HepG2 (cell line): ENCODE results near the gene CAMK2G. TPM values are rescaled to one million over a fixed set of nuclear protein-coding genes. Genes with fewer than 3 reads are reported as not detected.

Source experiments
- CCDC6 ChIP-seq: sonication (generic); formaldehyde crosslinking; IDR thresholded peaks from 2 replicates; pipeline ENCODE4 v1.8.1; 2022; ENCODE audit warnings: mild to moderate bottlenecking, missing genetic modification reagents, moderate library complexity
- ELF4 ChIP-seq: sonication (generic); formaldehyde crosslinking; IDR thresholded peaks from 2 replicates; pipeline ENCODE4 v1.5.0; 2020; ENCODE audit warnings: missing genetic modification reagents, mild to moderate bottlenecking, moderate library complexity, borderline replicate concordance
- ISL2 ChIP-seq: sonication (generic); formaldehyde crosslinking; IDR thresholded peaks from 2 replicates; pipeline ENCODE4 v1.5.0; 2020; ENCODE audit warnings: missing genetic modification reagents
- NR3C1 ChIP-seq: sonication (generic); formaldehyde crosslinking; IDR thresholded peaks from 2 replicates; pipeline ENCODE4 v1.4.0; 2020; ENCODE audit warnings: missing genetic modification reagents
- SIN3A ChIP-seq: IDR thresholded peaks from 2 replicates; pipeline ENCODE4 v1.6.1; 2011; ENCODE audit warnings: low read depth, mild to moderate bottlenecking, control low read depth, low read length, borderline replicate concordance
- TAF1 ChIP-seq: sonication (generic); formaldehyde crosslinking; IDR thresholded peaks from 2 replicates; pipeline ENCODE4 v1.4.0; 2020; ENCODE audit warnings: missing genetic modification reagents
- THRA ChIP-seq: sonication (generic); formaldehyde crosslinking; IDR thresholded peaks from 2 replicates; pipeline ENCODE4 v1.4.0; 2020; ENCODE audit warnings: missing genetic modification reagents, borderline replicate concordance
- TMF1 ChIP-seq: sonication (generic); formaldehyde crosslinking; IDR thresholded peaks from 2 replicates; pipeline ENCODE4 v1.8.1; 2022; ENCODE audit warnings: low read depth, missing genetic modification reagents
- ZMYM4 ChIP-seq: sonication (generic); formaldehyde crosslinking; IDR thresholded peaks from 2 replicates; pipeline ENCODE4 v1.8.1; 2023; ENCODE audit warnings: mild to moderate bottlenecking, missing genetic modification reagents
- ZNF142 ChIP-seq: sonication (generic); formaldehyde crosslinking; IDR thresholded peaks from 2 replicates; pipeline ENCODE4 v1.4.0; 2020; ENCODE audit warnings: missing genetic modification reagents
- ZNF530 ChIP-seq: sonication (generic); formaldehyde crosslinking; IDR thresholded peaks from 2 replicates; pipeline ENCODE4 v1.5.0; 2020; ENCODE audit warnings: low read depth, mild to moderate bottlenecking, missing genetic modification reagents
- ZNF547 ChIP-seq: sonication (generic); formaldehyde crosslinking; IDR thresholded peaks from 2 replicates; pipeline ENCODE4 v1.5.1; 2020; ENCODE audit warnings: mild to moderate bottlenecking, missing genetic modification reagents
- ZSCAN25 ChIP-seq: sonication (generic); formaldehyde crosslinking; IDR thresholded peaks from 2 replicates; pipeline ENCODE4 v1.8.0; 2022; ENCODE audit warnings: mild to moderate bottlenecking, missing genetic modification reagents
- polyA plus RNA-seq, 8 experiments: library from polyadenylated mRNA; depleted of rRNA in 3 of 8; stranded (reverse) in 7 of 8; unstranded in 1 of 8; fragments of >200 nt; fragmentation: Illumina TruSeq in 4 of 8; extraction: Trizol in 4 of 8; gene quantifications; 2 replicates each; pipeline versions ENCODE4 v1.2.1 to v1.2.3, GENCODE V29; 2011 to 2016; ENCODE audit warnings: low read depth in 4 of 8, missing spikeins in 1 of 8, mixed read lengths in 1 of 8; ENCODE audit not compliant: insufficient read depth in 1 of 8
- total RNA-seq, 5 experiments: library from RNA; depleted of rRNA; stranded (reverse); fragments of >200 nt; fragmentation: Illumina TruSeq; extraction: Trizol; gene quantifications; 2 replicates each; pipeline ENCODE4 v1.2.3, GENCODE V29; 2016; ENCODE audit warnings: low read depth in 1 of 5
- TF ChIP-seq, protein P1 (sequence below): sonication (generic); formaldehyde crosslinking; conservative IDR thresholded peaks from 2 replicates; pipeline ENCODE4 v1.8.0; 2022; ENCODE audit warnings: mild to moderate bottlenecking, moderate library complexity, missing genetic modification reagents
- TF ChIP-seq, protein P2 (sequence below): sonication (generic); formaldehyde crosslinking; IDR thresholded peaks from 2 replicates; pipeline ENCODE4 v1.4.0; 2020; ENCODE audit warnings: missing genetic modification reagents

Gene CAMK2G
- total and polyA plus RNA-seq, 2 of the 13 experiments (the other 11 are each of a cell fraction or from before 2014, with no cell fraction given) = 15.9 to 18.8 TPM

DNA sequence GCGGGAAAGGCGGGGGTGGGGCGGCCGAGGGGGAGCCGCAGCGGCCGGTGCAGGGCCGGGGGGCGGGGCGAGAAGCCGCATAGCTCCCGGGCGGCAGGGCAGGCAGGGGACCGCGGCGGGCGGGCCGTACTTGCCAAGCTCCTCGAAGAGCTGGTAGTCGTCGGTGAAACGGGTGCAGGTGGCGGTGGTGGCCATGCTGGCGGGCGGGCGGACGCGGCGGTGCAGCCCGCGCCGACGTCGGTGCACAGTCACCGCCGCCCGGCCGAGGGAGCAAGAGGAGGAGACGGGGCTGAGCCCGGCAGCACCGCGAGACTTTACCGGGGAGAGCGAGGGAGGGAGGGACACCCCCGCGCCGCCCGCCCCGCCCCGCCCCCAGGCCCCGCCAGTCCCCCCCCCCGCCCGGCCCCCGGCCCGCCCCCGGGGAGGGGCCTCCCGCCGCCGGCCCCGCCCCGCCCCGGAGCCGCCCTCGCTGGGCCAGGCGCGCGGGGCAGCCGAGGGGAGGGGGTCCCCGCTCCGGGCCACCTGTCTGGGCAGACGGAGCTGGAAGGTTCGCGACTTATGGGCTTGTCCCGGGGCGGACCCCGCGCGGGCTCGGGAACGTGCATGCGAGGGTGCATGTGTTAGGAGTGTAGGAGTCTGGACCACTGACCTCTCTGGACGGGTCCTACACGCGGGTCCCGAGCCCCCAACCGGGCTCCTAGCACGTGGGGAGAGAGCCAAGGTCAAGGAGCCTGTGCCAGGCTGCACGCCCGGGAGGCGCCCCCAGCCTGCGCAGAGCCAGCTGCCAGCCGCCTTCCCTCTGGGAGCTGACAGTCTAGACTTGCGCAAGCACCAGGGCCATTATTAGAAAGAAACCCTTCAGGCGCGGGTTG lies at the start of gene CAMK2G (continued):
- TF ChIP-seq ZNF142 (0 out of 2 replicates have a peak, but pooled peaks have one; percentile 32), ELF4 (CRISPR knock-in tag) (no peak), ZNF547 (CRISPR knock-in tag) (peak; percentile 49; the same call in 1 of the 2 replicates), TAF1 (peak; percentile 71; the same call in 1 of the 2 replicates), TMF1 (CRISPR knock-in tag) (no peak), ZMYM4 (CRISPR knock-in tag) (0 out of 2 replicates have a peak, but pooled peaks have one; percentile 49), ZSCAN25 (no peak), ZNF530 (CRISPR knock-in tag) (no peak), ISL2 (CRISPR knock-in tag) (no peak), SIN3A (no peak), CCDC6 (CRISPR knock-in tag) (peak; percentile 58; the same call in 1 of the 2 replicates), NR3C1 (no peak), THRA (0 out of 2 replicates have a peak, but pooled peaks have one; percentile 13)
- TF ChIP-seq, protein P1, sequence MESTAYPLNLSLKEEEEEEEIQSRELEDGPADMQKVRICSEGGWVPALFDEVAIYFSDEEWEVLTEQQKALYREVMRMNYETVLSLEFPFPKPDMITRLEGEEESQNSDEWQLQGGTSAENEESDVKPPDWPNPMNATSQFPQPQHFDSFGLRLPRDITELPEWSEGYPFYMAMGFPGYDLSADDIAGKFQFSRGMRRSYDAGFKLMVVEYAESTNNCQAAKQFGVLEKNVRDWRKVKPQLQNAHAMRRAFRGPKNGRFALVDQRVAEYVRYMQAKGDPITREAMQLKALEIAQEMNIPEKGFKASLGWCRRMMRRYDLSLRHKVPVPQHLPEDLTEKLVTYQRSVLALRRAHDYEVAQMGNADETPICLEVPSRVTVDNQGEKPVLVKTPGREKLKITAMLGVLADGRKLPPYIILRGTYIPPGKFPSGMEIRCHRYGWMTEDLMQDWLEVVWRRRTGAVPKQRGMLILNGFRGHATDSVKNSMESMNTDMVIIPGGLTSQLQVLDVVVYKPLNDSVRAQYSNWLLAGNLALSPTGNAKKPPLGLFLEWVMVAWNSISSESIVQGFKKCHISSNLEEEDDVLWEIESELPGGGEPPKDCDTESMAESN (CRISPR knock-in tag) = peak; percentile 99
- TF ChIP-seq, protein P2, sequence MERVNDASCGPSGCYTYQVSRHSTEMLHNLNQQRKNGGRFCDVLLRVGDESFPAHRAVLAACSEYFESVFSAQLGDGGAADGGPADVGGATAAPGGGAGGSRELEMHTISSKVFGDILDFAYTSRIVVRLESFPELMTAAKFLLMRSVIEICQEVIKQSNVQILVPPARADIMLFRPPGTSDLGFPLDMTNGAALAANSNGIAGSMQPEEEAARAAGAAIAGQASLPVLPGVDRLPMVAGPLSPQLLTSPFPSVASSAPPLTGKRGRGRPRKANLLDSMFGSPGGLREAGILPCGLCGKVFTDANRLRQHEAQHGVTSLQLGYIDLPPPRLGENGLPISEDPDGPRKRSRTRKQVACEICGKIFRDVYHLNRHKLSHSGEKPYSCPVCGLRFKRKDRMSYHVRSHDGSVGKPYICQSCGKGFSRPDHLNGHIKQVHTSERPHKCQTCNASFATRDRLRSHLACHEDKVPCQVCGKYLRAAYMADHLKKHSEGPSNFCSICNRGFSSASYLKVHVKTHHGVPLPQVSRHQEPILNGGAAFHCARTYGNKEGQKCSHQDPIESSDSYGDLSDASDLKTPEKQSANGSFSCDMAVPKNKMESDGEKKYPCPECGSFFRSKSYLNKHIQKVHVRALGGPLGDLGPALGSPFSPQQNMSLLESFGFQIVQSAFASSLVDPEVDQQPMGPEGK (CRISPR knock-in tag) = peak; percentile 74
